ENCODE data around the gene NFATC2. TPM values are rescaled to one million over a fixed set of nuclear protein-coding genes. Genes with fewer than 3 reads are reported as not detected.

Gene NFATC2
- polyA plus RNA-seq, 3 donors = 1.6 to 2.3 (median 1.6) TPM

DNA sequence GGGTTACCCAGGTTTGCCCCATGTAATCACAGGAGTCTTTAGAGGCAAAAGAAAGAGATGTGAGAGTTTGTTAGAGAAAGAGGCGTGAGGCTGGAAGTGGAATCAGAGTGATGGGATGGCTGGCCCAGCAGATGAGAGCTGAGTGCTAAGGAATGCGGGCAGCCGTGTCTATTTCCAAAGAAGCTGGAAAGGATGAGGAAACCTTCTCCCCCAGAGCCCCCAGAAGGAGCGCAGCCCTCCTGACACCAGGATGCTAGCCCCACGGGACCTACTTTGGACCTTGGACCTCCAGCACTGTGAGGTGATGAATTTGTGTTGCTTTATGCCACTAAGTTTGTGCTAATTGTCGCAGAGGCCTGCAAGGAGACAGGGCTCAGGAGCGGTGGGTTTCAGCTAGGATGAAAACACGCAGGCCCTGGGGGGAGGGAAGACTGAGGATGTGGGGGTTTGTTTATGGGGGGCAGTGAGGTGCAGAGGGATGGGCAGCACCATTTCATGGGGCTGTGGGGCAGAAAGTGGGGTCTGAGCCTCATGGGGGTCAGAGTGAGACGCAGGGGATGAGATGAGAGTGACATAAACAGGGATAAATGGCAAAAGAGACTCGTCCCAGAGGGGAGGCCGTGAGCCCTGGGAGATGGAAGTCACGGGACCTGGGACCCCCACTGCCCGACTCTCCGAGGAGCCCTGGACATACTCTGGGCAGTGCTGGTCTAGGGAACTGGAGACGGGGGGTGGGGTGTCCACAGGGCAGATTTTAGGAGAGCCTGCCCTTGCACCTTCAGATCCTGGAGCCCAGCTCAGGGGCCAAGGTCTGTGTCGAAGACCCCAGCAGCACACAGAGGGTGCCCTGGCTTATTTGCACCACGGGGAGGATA is 160.2 kb downstream of the NFATC2 start:
- no peak for DNase-seq (ENCODE audit: extremely low read depth in 1 of 11, low read depth in 9 of 11, low spot score in 4 of 11)

DNA sequence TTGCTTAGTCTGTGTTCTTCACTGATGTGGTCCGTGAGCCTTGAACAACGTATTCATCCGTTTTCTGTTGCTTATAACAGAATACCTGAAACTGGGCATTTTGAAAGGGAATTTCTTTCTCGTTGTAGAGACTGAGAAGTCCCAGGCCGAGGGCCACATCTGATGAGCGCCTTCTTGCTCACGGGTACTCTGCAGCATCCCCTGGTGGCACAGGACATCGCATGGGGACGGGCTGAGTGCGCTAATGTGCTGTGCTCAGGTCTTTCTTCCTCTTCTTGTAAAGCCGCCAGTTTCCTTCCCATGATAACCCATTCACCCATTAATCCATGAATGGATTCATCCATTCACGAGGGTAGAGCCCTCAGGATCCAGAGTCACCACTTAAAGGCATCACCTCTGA is 161.0 kb downstream of the NFATC2 start:
- no peak for DNase-seq (ENCODE audit: extremely low read depth in 1 of 11, low read depth in 9 of 11, low spot score in 4 of 11)

DNA sequence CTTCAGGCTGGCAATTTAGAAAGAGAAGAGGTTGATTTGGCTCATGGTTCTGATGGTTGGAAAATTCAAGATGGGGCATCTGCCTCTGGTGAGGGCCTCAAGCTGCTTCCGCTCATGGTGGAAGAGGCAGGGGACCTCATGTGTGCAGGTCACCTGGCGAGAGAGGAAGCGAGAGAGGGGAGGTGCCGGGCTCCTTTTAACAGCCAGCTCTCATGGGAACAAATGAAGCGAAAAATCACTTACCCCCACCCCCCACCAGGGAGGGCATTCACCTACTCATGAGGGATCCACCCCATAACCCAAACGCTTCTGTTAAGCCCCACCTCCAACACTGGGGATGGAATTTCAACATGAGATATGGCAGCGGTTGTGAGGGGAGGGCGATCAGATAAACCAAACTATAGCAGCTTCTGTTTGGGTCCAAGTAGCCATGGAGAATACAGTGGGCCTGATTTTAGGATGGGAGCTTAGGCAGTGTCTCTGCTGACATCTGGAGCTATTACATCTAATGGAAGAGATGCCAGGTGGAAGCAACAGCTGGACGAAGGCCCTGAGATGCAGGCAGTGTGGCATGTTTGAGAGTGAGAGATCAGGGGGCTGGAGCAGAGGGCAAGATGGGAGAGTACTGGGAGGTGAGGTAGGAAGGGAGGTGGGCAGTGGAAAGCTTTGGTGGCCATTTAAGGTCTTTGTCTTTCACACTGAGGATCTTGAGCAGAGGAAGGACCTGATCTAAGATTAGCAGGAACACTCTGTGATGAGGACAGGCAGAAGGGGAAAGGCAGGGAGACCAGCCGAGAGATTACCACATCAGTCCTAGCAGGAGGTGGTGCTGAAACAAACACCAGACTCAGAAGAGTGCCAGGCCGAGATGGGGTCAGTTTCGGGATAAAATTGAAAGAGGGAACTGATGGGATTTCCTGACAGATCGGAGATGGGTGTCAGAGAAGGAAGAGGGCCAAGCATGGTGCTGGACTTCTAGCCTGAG is 161.8 kb downstream of the NFATC2 start:
- no peak for DNase-seq (ENCODE audit: extremely low read depth in 1 of 11, low read depth in 9 of 11, low spot score in 4 of 11)

DNA sequence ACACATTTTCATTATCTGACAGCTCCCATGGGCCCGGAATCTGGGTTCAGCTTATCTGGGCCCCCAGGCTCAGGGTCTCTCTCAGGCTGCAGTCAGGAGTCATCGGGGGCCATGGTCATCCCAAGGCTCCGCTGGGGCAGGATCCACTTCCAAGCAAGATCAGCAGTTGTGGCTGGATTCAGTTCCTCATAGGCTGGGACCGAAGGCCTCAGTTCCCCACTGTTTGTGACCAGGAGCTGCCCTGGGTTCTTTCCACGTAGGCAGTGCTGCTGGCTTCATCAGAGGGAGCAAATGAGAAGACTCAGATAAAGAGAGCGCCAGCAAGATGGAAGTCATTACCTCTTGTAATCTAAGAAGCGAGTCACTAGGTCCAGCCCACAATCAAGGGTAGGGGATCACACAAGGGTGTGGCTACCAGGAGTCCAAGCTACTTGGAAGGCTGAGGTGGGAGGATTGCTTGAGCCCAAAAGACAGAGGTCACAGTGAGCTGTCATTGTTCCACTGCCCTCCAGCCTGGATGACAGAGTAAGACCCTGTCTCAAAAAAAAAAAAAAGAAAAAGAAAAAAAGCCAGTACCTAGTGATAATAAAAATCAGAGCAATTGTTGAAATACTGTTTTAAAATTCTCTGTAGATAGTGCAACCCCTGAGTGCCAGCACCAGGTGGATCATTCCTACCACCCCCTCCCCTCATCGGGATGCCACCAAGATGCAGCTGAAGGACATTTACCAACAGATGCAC is 162.7 kb downstream of the NFATC2 start:
- DNase-seq (ENCODE audit: extremely low read depth in 1 of 11, low read depth in 9 of 11, low spot score in 4 of 11) = no peak

DNA sequence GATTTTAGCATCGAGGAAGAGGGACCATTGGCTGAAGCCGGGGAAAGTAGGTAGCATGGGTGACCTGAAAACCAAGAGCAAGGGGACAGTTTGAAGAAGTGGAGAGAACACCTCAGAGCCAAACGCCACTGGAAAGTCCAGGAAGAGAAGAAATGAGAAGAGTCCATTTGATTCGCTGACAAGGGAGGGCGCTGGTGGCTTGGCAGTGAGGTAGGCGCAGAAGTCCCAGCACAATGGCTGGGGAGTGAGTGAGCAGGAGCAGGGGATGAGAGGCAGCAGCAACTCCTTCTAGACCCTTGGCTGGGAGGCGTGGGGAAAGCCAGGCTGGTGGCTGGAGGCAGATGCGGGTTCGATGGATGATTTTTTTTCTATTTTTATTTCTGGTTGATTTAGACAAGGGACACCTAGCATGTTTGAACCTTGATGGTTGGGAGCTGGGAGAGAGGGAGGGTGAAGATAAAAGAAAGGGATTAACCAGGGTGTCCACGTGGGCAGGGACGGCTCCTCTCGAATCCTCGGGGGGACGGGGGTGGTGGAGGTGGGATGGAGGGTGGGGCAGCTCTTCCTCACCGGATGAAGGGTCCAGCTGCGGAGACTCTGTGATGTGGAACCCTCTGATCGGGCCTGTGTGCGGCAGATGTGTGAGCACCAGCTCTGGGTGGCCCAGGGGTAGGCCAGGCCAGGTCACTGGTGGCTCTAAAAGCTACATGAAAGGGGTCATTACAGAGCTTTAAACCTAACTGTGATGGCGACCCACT is 164.2 kb downstream of the NFATC2 start:
- DNase-seq (ENCODE audit: extremely low read depth in 1 of 11, low read depth in 9 of 11, low spot score in 4 of 11) = no peak

DNA sequence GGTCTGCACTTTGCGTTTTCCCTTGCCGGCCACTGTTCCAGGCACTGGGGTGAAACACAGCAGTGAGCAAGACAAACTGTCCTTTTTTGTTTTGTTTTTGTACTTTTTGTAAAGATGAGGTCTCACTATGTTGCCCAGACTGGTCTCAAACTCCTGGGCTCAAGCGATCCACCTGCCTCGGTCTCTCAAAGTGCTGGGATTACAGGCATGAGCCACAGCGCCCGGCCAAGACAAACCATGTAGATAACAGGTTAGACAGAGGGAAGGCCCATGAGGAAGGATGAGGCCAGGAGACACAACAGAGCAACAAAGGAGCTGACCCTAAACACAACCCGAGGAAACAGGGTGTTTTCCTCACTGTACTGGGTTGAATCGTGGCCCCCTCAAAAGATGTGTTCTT is 165.4 kb downstream of the NFATC2 start:
- no peak for DNase-seq (ENCODE audit: extremely low read depth in 1 of 11, low read depth in 9 of 11, low spot score in 4 of 11)

DNA sequence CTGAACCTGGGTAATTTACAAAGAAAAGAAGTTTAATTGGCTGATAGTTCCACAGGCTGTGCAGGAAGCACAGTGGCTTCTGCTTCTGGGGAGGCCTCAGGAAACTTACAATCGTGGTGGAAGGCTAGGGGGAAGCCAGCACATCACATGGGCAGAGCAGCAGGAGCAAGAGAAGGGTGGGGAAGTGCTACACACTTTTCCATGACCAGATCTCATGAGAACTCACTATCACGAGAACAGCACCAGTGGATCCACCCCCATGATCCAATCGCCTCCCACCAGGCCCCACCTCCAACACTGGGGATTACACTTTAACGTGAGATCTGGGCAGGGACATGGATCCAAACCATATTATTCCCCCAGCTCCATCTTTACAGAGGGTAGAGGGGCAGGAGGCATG is 166.4 kb downstream of the NFATC2 start:
- DNase-seq (ENCODE audit: extremely low read depth in 1 of 11, low read depth in 9 of 11, low spot score in 4 of 11) = no peak

DNA sequence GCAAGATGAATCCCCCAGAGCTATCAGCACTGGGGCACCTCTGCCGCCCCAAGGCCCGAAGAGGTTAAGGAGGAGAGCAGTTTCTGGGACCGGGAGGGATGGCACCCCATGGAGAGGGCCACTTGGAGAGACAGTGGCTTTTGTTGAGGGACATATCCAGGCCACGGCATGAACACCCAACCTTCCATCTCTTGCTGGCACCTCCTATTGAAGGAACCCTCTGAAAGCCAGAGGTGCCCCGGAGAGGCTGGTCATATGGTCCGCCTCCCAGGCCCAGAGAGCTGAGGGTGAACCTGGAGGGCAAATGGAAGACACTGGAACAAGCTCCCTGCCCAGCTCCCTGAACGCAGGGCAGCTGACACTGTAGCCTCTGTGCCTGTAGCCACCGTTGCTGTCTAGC is 167.0 kb downstream of the NFATC2 start:
- no peak for DNase-seq (ENCODE audit: extremely low read depth in 1 of 11, low read depth in 9 of 11, low spot score in 4 of 11)

DNA sequence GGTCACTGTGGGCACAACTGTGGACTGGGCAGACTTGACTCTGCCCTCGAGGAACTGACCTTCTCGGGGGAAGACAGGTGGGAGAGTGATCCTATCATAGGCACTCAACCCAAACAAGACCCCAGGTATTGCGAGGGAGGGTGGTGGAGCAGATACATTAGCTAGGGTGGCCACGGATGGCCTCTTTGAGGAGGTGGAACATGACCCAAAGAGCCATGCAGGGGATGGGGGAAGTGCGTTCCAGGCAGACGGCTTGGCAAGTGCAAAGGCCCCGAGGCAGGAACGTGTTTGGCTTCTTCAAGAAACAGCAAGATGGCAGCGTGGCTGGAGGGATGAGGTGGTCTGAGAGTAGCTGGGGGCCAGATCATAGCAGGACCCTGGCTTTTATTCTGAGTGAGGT is 167.6 kb downstream of the NFATC2 start:
- DNase-seq (ENCODE audit: extremely low read depth in 1 of 11, low read depth in 9 of 11, low spot score in 4 of 11) = no peak

DNA sequence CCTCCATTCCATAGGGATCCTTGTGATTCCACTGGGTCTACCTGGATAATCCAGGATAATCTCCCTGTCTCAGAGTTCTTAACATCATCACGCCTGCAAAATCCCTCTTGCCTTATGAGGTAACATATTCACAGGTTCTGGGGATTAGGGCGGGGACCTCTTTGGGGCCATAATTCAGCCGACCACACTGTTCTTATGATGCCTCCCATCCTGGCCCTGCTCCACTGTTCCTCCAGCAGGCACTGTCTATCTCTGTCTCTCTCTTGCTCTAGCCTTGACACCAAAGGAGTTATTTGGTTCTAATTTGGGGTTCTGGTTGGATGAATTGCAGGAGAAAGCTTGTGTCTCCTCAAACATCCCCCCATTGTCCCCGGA is 168.1 kb downstream of the NFATC2 start:
- DNase-seq (ENCODE audit: extremely low read depth in 1 of 11, low read depth in 9 of 11, low spot score in 4 of 11) = no peak

DNA sequence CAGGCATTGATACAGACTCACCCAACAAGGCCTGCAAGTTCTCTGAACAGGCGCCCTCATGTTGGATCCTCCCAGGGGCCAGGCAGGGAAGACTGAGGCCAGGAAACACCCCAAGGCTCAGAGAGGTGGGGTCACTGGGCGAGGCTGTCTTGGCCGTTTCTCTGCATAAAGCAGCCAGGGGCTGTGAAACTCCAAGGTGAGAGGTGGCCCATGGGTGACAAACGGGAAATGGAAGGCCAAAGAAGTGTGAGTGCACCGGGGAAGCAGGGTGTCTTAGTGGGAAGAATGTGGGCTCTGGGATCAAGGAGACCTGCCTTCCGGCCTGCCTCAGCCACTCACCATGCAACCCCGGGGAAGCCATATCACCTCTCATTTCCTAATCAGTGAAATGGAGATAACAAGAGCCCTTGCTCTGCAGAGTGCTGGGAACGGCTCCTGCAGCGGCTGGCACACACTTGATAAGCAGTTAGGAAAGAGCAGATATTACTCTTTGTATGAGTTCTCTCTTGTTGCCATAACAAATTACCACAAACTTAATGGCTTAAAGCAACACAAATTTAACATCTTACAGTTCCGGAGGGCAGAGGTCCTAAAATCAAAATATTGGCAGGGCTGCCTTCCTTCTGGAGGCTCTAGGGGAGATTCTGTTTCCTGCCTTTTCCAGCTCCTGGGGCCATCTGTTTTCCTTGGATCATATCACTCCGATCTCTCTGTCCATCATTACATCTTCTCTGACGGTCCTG is 168.6 kb downstream of the NFATC2 start:
- no peak for DNase-seq (ENCODE audit: extremely low read depth in 1 of 11, low read depth in 9 of 11, low spot score in 4 of 11)

DNA sequence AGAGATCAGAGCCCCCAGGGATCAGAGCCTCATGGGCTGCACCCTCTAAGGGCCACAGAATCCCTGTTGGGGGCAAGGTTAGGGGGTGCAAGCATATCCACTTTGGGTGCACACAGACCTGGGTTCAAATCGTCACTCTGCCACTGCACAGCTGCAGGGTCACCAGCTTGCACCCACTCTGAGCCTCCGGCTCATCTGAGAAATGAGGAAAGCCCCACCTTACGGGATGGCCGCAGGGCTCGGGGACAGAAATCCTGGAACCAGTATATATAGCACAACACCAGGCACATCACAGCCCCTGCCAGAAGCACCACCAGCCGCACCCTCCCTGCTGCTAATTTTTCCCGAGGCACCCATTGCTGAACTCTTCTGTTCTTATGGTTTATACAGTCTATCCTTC is 169.6 kb downstream of the NFATC2 start:
- DNase-seq (ENCODE audit: extremely low read depth in 1 of 11, low read depth in 9 of 11, low spot score in 4 of 11) = no peak

DNA sequence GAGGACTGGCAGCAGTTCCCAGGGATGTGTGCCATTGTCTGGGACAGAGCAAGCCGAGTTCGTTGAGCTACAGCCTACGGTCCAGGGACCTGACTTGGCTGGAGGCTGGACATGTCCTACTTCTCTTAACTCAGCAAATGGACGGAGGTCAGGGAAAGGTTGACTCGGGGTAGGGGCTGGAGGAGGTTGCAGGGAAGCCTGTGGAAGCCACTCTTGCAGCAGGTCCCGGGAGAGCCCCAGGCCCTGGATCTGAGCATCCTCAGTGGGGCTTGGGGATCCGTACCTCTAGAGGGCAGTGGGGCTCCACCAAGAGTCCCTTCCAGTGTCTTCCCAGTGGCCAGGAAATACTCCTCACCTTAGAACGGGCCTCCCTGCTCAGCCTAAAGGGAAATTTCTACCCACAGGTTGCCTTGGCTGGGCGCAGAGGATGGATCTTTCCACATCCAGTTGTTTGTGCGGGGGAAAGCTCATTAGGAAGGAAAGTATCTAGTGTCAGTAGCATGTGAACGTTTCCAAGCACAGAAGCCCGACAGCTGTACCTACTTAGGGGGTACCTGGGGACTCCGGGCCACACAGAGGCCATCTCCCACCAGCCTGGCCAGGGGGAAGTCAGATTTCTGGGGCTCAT is 170.2 kb downstream of the NFATC2 start:
- DNase-seq (ENCODE audit: extremely low read depth in 1 of 11, low read depth in 9 of 11, low spot score in 4 of 11) = peak in 10 of 11 donors; percentile 32 to 61 (median 48)

DNA sequence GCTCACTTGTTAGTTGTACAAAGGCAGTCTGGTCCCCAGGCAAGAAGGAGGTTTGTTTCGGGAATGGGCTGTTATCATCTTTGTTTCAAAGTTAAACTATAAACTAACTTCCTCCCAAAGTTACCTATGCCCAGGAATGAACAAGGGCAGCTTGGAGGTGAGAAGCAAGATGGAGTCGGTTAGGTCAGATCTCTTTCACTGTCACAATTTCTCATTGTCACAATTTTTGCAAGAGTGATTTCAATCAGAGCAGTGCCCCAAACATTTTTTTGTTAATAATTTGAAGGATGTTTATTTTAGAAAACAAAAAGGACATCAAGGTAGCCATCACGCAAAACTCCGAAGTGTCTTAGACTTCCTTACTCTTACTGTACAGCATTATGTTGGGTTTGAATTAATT is 170.8 kb downstream of the NFATC2 start:
- DNase-seq (ENCODE audit: extremely low read depth in 1 of 11, low read depth in 9 of 11, low spot score in 4 of 11) = no peak

DNA sequence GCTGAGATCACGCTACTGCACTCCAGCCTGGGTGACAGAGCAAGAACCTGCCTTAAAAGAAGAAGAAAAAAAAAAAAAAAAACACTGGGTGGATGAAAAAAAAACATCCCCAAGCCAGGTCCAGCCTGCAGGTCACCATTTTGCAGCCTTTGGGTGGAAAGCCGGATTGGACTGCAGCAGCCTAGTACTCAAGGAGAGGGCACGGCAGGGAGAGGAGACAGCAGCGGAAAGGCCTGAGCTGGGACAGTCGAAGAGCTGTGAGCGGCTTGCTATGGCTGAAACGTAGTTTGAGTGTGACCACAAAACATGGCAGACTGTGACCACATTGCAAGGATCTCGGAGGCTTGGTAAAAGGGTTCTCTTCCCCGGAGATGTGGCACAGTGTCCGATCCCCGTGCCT is 173.0 kb downstream of the NFATC2 start:
- DNase-seq (ENCODE audit: extremely low read depth in 1 of 11, low read depth in 9 of 11, low spot score in 4 of 11) = no peak

DNA sequence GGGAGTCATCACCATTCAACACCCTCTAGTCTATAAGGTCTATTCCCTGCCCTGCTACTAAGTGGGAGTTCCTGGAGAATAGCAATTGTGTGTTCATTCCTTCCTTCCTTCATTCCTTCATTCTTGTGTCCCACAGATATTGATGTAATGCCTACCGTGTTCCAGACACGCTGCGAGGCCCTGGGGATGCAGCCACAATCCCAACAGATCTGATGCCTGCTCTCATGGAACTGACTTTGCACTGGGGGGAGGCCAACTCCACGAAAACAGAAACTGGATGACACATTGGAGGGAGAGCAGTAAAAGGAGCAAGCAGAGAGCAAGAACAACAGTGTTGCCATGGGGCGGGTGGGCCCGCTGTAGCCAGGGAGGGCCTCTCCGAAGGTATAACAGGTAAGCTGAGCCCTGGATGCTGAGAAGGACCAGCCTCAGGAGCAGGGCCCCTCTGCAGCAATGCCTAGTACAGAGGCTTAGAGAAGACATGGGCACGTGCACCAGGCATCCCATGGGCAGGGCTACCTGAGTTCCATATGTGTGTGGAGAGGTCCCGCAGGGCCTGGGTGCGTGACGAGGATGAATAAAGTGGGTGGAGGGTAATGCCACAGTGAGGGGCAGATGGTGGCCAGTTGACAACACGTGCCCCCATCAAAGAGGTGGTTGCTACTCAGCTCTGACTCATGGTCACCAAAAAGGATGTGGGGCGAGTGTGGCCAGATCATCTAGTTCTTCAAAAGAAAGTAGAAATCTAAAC is 173.9 kb downstream of the NFATC2 start:
- DNase-seq (ENCODE audit: extremely low read depth in 1 of 11, low read depth in 9 of 11, low spot score in 4 of 11) = no peak
